Pons (tissue), 1 donor: ENCODE results near the gene SYNE2.
"Not testable (repeated sequence)": the region's sequence is repeated elsewhere in the genome, so short reads cannot be mapped to it uniquely, and the experiment has no call there.

Experiments used
- DNase-seq: peaks from one replicate; pipeline ENCODE4 v3.0.0-alpha.2; 2016; ENCODE audit warnings: low spot score

SYNE2 gene

DNA sequence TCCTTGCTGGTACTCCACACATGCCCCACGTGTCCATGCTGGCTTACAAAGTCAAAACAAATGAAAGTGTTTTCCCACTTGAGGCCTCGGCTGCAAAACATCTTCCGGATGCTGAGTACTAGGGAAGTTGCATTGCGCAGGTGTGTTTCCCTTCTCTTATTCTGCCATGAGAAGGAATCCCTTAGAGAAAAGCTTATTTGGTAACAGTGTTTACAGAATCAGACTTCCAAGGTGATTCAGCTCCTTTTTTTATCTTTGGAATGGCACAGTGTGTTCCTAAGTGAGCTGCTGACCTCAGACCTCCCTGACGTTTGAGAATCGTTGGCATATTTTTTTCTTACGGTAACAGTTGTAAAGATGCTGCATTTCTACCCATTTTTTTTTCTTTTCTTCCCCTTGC lies 230.0 kb downstream of the SYNE2 start:
- no peak for DNase-seq

DNA sequence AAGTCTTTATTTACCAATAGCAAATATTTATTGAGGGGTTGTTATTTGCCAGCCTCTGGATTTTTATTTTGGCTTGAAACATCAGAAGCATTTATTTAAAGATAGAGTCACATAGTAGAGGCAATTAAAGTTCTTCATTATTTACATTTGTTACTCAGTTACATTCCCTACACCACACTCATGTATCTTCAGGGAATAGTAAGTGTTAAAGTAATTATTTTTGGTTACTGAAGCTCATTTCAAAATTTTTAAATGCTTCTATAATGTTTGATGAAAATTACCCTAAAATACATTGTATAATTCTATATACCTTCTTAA lies 235.8 kb downstream of the SYNE2 start:
- DNase-seq = no peak

DNA sequence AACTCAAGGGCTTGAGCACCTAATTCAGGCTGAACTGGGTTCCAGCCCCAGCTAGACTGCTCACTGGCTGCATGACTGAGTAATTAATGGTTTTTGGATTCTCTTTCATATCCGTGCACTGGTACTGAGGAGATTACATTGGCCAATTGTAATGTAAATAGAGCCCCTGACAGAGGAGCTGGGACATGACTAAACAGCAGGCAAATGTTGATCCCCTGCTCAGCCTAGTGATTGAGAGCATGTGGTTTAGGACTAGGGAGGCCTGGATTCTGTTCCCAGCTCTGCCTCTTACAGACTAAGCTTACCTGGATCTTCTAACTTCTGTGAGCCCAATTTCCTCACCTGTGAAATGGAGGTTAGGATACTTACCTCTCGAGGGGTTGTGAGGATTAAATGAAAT lies 237.1 kb downstream of the SYNE2 start:
- no peak for DNase-seq

DNA sequence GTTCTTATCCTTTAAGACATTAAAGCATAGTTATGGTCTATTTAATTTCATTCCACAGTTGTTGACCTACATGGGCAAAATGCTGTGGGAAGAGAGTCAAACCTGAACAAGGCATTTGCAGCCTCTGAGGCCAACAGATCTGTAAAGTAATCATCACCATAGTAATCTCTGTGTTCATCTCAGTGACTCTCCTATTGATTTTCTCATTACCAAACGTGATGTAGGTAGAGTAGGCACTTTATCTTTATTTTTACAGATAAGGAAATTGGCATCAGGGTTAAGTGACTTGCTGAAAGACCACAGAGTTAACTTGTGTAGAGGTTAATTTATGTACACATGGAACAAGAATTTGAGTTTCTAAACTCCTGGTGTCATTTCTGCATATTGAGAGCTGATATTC lies 238.4 kb downstream of the SYNE2 start:
- DNase-seq = no peak

DNA sequence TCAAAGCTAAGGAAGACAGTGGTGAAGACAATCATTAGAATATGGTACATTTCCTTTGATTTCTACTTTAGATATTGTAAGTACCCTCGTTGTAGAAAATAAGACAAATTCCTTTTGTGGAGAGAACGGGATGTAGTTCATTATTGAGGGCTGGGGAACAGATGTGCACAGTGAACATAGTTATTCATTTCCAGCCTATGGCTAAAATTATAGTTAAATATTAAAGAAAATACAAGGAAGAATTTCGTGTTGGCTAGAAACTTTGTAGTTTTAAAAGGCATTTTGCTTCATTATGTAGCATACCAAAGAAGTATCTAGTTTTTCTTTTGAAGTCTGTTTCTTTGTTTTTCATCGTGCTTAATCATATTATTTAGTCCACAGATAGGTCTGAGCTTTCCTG lies 239.5 kb downstream of the SYNE2 start:
- DNase-seq = no peak

DNA sequence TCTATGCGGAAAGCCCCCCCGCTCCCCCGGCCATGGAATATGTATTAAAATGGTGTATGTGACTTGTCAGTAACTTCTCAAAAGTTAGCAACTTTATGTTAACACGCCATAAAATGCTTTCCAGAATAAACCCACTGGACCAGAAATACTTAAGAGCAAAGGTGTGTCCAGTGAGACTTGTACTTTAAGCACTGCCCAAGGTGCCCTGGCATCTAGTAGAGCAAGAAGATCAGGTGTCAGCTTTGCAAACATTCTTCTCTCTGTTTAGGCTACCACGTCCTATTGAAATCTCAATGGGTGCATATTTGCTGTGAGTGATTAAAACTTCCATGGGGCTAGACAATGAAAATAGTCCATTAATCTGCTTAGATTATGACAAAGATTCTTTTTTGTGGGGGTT lies 240.1 kb downstream of the SYNE2 start:
- no peak for DNase-seq

DNA sequence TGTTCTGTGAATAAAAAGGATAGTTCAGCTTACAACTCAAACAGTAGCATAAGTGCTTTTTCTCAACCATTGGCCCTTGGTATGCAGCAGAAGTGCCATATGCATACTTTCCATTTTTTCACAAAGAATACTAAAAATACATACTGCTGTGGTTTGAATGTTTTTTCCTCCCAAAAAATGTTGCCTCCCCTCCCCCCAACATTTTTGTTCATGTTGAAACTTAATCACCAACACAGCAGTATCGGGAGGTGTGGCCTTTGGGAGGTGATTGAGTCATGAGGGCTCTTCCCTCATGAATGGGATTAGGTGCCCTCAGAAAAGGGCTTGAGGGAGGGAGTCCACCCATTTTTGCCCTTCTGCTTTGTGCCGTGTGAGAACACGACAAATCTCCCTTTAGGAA lies 242.8 kb downstream of the SYNE2 start:
- DNase-seq = no peak

DNA sequence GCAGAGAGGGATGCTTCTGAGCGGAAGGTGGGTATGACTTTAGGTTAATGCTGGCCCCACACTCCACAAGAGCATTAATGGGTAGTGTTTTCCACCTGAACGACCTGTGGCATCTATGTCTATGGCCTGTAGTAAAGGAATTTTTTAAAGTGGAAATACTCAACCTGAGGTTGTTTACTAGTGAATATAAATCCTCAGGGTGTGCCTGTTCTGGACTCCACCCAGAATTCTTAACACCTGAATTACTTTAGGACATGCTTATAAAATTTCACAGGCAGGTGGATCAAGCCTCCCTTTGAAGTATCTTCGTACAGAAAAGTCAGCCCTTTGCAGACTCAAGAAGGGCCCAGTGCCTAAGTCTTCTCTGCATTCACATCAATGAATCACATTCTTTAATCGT lies 245.3 kb downstream of the SYNE2 start:
- DNase-seq = no peak

DNA sequence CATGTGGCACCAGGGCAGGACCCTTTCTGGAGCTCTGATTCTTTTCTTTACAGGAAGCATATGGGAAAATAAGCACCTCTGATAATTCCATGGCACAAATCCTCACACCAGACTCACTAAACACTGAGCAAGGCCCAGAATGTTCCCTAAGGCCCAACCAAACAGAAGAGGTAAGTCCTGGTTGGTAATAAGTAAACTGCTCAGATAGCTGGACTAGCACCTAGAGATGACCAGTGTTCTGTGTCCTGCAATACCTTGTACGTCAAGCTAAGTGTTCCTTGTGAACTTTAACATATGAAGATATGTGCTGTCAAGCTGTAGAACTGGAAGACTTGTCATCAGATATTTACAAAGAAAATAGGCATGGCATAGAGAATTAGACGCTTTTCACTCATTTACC lies 254.6 kb downstream of the SYNE2 start:
- no peak for DNase-seq

DNA sequence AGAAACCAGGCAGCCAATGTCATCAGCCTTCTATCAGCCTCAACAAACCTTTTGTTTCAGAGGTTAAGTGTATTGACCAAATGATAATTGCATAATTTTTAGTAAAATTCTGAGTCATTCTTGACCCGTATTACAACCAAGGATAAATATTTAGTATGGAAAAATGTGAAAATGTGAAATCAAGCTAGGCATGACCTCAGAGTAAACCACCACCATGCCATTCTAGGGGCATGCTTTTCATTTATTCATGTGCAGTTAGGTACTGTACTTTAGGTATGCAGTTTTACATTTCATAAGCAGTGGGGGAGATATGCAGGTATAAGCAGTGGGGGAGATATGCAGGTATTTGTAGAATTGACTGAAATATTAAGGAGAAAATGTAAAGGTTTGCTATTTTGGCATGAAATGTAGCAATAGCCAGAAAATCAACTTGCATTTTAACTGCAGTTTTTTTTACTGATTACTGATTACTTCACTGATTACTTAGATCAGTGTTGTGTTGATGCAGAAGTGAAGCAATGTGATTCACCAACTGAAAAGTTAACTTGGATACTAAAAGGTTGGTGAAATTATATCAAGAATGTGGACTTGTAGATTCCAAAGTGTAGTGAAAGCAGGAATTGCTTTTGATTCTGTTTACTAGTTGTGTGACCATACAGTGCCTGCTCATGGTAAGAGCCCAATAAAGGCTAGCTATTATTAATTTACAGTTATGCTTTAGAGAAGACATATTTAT lies 257.2 kb downstream of the SYNE2 start:
- DNase-seq = no peak

DNA sequence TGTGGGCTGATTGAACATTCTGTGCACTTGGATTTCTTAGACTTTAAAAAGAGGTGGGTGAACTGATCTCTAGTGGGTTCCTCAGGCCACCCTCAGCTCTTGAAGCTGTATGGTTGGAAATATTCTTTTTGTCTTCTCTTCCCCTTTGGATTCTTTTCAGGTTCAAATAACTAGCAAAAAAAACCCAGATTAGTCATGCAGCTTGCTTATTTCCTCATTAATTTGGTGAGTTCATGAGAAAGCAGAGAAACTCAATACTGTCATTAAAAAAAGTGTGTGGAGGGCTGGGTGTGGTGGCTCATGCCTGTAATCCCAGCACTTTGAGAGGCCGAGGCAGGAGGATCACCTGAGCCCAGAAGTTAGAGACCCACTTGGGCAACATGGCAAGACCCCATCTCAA lies 258.0 kb downstream of the SYNE2 start:
- DNase-seq = no peak

DNA sequence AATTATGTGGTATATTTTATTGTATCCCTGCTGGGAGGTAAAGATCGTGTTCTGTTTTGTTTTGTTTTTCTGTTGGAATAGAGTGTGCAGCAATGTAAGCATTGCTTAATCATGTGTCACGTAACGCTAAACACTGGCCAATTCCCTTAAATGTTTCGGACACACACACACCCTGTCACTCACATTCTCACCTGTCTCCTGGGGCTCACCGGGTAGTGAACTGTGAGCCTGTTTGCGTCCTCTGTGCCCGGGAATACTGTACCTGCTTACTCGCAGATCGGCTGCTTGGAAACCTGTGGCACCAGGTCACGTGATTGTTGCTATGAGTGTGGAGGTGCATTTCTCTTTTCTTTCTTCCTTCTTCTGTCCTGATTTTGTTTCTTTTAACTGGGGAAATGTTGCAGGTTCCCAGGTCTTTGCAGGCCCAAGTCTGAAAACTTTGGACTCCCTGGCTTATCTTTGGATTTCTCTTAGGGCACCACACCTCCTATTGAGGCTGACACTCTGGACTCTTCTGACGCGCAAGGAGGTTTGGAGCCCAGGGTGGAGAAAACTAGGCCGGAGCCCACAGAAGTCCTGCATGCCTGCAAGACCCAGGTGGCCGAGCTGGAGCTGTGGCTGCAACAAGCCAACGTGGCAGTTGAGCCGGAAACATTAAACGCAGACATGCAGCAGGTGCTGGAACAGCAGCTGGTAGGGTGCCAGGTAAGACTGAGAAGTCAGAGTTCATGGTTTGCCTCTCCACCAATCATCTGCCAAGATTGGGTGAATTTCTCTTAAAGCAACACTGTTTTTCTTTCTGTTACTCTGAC lies 260.3 kb downstream of the SYNE2 start:
- no peak for DNase-seq

DNA sequence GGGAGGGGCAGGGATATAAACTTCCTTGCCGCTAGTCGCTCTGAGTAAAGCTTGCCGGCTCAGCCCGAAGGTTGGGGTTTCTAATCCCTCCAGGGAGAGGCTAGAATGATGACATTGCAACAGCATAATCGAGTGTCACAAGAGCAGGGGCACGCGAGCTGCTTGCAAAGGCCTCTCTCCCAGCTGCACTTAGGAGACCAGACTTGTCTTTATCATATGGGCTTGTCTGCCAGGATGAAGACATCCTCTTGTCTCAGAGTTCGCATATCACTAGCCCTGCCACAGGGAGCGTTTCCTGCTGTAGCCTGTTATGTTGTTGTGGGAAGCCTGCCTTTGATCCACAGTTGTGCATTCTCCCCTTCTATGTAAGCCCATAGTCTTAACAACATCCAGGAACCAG lies 261.4 kb downstream of the SYNE2 start:
- DNase-seq = no peak

DNA sequence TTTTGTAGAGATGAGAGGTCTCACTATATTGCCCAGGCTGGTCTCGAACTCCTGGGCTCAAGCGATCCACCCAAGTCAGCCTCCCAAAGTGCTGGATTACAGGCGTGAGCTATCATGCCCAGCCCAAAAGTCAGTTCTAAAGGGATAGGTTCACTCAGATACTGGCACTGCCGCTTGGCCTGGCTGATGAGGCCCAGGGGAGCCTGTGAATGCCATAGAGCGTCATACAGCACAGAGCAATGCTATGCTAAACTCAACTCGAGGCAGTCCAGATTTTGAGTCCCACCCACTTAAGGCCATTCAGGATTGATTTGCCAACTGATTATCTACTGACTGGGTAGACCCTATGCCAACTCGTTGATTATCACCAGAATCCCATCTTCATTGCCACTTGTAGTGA lies 262.0 kb downstream of the SYNE2 start:
- no peak for DNase-seq

DNA sequence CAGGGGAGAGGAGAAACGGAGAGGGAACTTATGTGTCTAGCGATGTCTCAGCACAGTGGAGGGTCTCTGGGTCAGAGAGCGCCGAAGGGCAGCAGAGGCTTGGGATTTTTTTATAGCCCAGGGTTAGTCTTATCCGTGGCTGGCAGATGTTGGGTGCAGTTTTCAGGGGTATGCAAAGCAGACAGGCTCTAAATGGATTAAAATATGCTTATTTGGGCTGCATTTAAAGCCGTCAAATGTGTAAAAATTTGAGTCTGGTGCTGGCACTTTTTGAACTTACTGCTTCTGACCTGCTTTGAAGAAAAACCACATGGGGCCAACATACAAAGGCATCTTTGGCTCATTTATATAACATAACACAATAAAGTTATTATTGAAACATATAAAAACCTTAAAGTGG lies 262.6 kb downstream of the SYNE2 start:
- no peak for DNase-seq

DNA sequence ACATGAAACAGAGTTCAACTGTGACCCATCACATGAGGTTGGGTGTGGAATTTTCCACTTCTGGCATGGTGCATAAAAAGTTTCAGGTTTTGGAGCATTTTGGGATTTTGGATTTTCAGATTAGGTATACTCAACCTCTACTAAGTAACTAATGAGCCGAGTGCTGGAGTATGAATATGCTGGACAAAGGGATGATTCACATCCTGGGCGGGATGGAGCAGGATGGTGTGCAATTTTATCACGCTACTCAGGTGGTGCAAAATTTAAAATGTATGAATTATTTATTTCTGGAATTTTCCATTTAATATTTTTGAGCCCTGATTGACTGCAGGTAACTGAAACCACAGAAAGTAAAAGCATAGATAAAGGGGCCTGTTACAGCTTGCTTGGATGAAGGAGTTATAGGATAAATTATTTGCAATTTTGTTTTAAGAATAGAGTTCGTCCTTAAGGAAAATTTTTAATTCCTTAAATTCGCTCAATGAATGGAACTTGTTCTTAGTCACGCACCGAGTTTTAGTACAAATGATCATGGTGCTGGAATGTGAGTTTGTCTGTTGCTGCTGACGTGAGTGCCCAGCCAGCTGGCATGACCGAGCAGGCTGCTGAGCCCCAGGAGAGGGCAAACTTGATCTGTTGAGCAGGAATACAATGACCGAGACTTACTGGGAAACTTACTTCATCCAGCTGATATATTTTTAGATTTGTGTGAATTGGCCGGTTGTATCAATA lies 265.0 kb downstream of the SYNE2 start:
- DNase-seq = no peak

DNA sequence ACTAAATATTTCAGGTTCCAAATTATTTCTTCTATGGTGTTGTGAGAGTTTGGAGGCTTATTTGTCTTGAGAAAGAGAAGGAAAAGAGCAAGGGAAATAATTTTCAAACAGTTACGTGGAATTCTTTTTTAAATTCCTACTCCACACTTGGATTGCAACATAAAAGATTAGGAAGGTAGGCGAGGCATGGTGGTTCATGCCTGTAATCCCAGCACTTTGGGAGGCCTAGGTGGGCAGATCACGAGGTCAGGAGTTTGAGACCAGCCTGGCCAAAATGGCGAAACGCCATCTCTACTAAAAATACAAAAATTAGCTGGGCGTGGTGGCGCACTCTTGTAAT lies 265.6 kb downstream of the SYNE2 start:
- not testable (repeated sequence) for DNase-seq

DNA sequence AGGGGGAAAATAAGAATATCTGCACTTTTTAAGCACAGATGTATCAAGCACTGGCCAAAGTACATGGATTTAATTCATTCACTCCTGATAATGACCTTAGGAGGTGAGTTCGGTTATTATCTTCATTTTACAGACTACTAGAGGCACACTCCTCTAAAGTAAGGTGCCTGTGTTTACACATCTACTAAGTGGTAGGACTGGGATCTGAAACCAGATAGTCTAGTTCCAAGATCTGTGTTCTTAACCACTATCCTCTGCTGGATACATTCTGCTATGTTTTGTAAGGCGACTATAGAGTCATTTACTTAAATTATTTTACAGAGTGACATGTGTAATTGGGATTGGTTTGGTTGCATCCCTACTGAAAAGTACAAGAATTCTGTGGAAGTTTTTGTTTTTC lies 266.1 kb downstream of the SYNE2 start:
- DNase-seq = no peak

DNA sequence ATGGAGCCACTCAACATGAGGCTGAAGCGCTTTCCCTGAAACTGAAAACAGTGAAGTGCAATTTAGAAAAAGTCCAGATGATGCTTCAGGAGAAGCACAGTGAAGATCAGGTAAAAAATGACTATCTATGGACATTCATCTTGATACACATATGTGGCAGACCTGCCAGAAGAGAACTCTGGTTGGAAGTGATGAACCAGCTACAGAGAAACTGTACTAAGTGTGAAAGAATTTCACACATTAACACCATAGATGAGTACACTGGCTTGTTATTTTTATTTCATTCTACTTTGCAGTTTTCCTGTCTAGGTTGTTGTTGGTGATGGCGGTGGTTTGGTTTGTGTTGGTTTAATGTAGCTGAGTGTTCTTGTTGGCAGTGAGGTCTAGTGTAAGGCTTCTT lies 266.7 kb downstream of the SYNE2 start:
- DNase-seq = no peak

DNA sequence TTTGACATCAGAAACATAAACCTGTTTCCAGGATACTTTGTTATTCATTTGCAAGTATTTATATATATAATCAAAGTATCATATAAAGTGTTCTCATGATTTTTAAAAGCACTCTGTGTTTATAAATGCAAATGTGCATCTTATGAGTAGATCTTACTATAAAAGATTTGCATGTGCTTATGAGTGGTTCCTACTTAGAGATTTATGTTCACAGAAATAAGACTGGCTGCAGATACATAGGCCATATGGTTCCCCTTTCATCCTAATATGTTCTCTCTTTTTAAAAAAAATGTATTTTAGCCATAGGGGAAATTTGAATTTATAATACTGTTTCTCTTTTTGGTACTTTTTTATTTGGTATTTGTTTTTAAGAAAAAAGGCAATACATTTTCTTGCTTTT lies 267.2 kb downstream of the SYNE2 start:
- DNase-seq = no peak

DNA sequence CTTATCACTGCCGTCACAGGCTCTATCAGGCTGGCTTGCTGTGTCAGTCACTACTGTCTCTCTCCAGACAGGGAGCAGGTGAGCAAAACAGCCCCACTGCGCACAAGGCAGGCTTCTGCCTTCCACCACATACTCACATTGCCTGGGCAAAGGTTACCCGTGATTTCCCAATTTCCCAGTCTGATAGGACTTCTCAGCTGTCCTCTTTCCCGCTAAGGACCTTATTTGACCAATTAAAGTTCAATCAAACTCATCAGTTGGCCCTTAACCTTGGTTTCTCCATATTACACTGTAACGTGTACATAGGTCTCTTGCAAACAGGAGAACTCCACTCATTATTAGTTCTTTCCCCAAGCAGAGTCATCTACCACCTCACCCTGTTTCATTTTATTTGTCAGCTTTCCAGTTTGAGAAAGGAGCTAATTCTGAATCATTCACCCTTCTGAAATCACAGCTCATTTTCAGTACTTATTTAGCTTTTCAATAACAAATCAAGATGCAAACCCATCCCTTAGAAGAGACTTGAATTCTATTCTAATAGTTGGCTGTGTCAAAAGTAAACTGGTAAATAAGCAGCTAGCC lies 270.5 kb downstream of the SYNE2 start:
- no peak for DNase-seq

DNA sequence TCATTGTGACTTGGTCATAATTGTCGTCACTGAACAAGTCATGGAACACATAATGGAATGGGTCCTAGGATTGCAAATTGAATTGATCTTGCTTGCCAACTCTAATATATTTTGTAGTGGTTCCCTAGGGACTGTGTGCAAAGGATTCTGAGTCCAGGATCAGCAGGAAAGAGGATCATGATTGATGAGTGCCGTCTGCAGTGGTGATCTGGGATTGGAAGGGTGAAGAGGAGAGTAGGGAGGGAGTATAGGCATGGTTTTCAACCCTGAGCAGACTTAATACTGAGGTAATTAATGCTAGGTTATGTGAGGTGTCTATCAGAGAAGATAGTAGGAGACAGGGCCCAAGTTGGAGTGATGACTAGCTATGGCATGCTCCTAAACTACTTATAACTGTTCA lies 272.5 kb downstream of the SYNE2 start:
- no peak for DNase-seq

DNA sequence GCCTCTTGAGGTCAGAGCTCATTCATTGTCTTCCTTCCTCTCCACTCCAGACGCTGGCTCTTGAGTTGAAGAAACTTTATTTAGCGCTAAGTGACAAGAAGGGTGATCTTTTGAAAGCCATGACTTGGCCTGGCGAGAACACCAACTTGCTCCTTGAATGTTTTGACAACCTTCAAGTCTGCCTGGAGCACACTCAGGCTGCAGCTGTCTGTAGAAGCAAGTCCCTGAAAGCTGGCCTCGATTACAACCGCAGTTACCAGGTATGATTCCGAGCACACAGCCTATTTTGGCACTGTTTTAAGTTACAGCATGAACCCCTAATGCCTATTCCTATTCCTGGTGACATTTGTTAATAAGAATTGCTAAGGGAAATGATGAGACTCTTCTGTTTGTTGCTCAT lies 273.7 kb downstream of the SYNE2 start:
- DNase-seq = no peak
